GM19193 (cell line): Measurements from ENCODE around the gene TAB2.

Experiments
- POLR2A ChIP-seq: IDR thresholded peaks from 4 replicates; pipeline ENCODE4 v1.6.1; 2011; ENCODE audit not compliant: insufficient read depth, insufficient read length; ENCODE audit errors: extremely low read depth

The TAB2 gene

DNA sequence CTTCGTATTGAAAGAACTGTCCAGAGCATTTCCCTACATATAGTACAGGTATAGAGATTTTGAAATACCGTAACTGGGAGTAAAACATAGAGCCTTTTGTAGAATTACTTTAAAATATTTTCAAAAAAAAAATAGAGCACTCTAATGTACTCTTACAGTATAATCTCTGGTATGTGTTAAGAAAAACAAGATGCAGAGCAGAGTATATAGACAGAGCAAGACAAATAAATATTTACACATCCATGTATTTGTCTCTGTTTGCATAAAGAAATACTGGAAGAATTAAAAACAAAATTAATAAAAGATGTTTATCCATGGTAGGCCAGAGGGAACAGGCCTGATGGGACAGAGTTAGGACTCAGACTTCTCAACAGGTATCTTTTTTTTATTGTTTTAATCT, 54.5 kb downstream of the TAB2 start:
- TF ChIP-seq POLR2A = no peak

- TF ChIP-seq POLR2A = no peak
Measured at GRCh38 chr6:149373511-149373910, 56.0 kb downstream of the TAB2 start.

- TF ChIP-seq POLR2A = no peak
Measured at GRCh38 chr6:149379977-149380376, 62.5 kb downstream of the TAB2 start.

- TF ChIP-seq POLR2A = no peak
Measured at GRCh38 chr6:149380523-149380922, 63.0 kb downstream of the TAB2 start.

DNA sequence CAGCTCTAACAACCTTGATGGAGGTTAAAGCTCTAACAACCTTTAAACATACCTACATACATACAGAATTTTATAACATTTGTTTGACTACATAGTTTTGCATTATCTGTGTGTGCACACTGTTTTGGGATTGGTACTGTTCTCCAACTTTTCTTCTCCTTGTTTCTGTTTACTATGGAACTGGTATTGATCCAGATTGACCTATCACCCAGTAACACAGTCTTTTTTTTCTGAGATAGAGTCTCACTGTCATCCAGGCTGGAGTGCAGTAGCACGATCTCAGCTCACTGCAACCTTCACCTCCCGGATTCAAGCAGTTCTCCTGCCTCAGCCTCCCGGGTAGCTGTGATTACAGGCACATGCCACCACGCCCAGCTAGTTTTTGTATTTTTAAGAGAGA, 65.9 kb downstream of the TAB2 start:
- no peak for TF ChIP-seq POLR2A

GRCh38 chr6:149384464-149384863, 67.0 kb downstream of the TAB2 start:
- no peak for TF ChIP-seq POLR2A

- no peak for TF ChIP-seq POLR2A
Measured at GRCh38 chr6:149385998-149386646, 68.6 kb downstream of the TAB2 start.

DNA sequence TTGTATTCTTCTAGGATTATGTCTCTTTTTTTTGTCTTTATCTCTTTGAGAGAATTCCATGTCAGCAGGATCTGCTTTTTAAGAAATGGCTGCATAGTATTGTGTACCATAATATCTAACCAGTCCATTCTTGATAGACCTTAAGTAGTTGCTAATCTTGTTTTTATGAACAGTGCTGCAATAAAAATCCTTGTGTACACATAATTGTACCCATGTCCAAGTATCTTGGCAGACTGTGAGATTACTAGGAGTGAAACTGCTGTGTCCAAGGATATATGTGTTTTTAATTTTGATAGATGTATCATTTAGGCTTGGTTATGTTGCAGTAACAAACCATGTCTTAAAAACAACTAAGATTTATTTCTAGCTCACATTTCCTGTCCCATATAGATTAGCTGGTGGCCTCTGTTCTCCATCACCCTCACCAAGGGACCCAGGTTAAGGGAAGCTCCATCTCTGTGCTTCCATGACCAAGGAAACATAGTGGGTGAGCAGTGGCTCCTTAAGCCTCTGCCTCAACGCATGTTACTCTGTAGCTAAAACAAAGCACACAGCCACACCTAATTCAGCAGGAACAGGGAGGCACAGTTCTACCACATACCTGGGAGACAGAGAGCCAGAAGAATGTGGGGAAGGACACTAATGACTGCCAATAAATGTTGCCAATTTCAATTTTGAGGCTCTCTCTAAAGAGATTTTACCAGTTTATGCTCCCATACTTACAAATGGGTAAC, 70.4 kb downstream of the TAB2 start:
- TF ChIP-seq POLR2A = no peak

GRCh38 chr6:149389509-149390297, 72.2 kb downstream of the TAB2 start:
- no peak for TF ChIP-seq POLR2A

GRCh38 chr6:149392093-149392492, 74.6 kb downstream of the TAB2 start:
- TF ChIP-seq POLR2A = no peak

GRCh38 chr6:149392535-149392934, 75.0 kb downstream of the TAB2 start:
- no peak for TF ChIP-seq POLR2A

GRCh38 chr6:149393002-149393679, 75.6 kb downstream of the TAB2 start:
- TF ChIP-seq POLR2A = no peak

GRCh38 chr6:149395185-149395584, 77.7 kb downstream of the TAB2 start:
- TF ChIP-seq POLR2A = no peak

- no peak for TF ChIP-seq POLR2A
Measured at GRCh38 chr6:149397384-149397783, 79.9 kb downstream of the TAB2 start.

- no peak for TF ChIP-seq POLR2A
Measured at GRCh38 chr6:149400050-149400449, 82.5 kb downstream of the TAB2 start, which contains the start of gene SUMO4. Gene SUMO4 (plus strand): TSS chr6:149400262. CDS start chr6:149400392, 130 bp downstream.
